Kidney epithelial cell (primary cell): ENCODE measurements around the gene SEPTIN7. TPM values are rescaled to one million over a fixed set of nuclear protein-coding genes. Genes with fewer than 3 reads are reported as not detected.

Source experiments
- DNase-seq: peaks from one replicate; pipeline ENCODE4 v3.0.0-alpha.2; 2010; ENCODE audit warnings: low read depth
- H3K27me3 ChIP-seq: 2 replicates; pipeline ENCODE4 v1.6.0; 2011; ENCODE audit warnings: low read length; ENCODE audit not compliant: control insufficient read depth, insufficient read depth
- H3K36me3 ChIP-seq: 2 replicates; pipeline ENCODE4 v1.5.1; 2011; ENCODE audit warnings: low read length; ENCODE audit not compliant: control insufficient read depth, insufficient read depth
- H3K4me3 ChIP-seq: 2 replicates; pipeline ENCODE4 v1.5.1; 2011; ENCODE audit warnings: low read depth, mild to moderate bottlenecking, control low read depth, low read length
- CTCF ChIP-seq: IDR thresholded peaks from 2 replicates; pipeline ENCODE4 v1.5.1; 2011; ENCODE audit warnings: mild to moderate bottlenecking, moderate library complexity, low read length, control low read depth, inconsistent platforms; ENCODE audit not compliant: insufficient read depth, poor library complexity, severe bottlenecking
- total RNA-seq: library from RNA; depleted of rRNA; stranded (reverse); fragments of >200 nt; gene quantifications from 2 replicates; pipeline ENCODE4 v1.2.3, GENCODE V29; 2015

Gene SEPTIN7
- total RNA-seq, 1 donor from 2014 or later: 175 TPM

- TF ChIP-seq CTCF: no peak
- no peak for DNase-seq
- H3K36me3 ChIP-seq: no peaks in the 10 kb centered on the region
These were observed 19.6 kb upstream of the SEPTIN7 start for GRCh38 chr7:35781200-35781701.

GRCh38 chr7:35781767-35782515, 18.9 kb upstream of the SEPTIN7 start:
- no peak for DNase-seq

More at GRCh38 chr7:35781200-35781701, 19.6 kb upstream of the SEPTIN7 start:
- H3K27me3 ChIP-seq: no peaks in the 10 kb centered on the region
- H3K4me3 ChIP-seq: no peak overlapping the region

GRCh38 chr7:35784332-35784731, 16.5 kb upstream of the SEPTIN7 start:
- no peak overlapping the region for H3K4me3 ChIP-seq
- H3K27me3 ChIP-seq: no peaks in the 10 kb centered on the region
- DNase-seq: no peak
- H3K36me3 ChIP-seq: no peaks in the 10 kb centered on the region
- TF ChIP-seq CTCF: no peak

More at GRCh38 chr7:35781767-35782515, 18.9 kb upstream of the SEPTIN7 start:
- Histone ChIP-seq H3K4me3 (no peak overlapping the region), H3K36me3 (no peaks in the 10 kb centered on the region), H3K27me3 (no peaks in the 10 kb centered on the region)
- no peak for TF ChIP-seq CTCF

DNA sequence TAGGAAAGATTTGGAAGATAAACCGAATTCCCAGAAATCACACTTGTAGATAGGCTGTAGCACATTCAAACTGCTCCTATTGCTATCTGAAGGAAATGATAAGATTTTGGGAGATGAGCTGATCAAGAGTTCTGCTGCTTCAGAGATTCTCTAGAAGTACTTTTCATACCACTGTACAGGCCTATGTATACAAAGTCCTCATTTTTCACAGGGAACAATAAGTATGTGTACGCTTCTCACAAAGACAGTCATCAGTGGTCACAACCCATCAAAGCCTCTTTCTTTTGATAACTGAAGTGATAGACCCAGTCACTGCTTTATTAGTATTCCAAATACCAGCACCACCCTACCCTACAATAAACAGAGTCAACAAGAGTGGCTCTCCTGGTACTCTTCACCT, 15.6 kb upstream of the SEPTIN7 start:
- Histone ChIP-seq H3K36me3 (no peaks in the 10 kb centered on the region), H3K27me3 (no peaks in the 10 kb centered on the region), H3K4me3 (no peak overlapping the region)
- no peak for DNase-seq
- TF ChIP-seq CTCF: no peak

DNA sequence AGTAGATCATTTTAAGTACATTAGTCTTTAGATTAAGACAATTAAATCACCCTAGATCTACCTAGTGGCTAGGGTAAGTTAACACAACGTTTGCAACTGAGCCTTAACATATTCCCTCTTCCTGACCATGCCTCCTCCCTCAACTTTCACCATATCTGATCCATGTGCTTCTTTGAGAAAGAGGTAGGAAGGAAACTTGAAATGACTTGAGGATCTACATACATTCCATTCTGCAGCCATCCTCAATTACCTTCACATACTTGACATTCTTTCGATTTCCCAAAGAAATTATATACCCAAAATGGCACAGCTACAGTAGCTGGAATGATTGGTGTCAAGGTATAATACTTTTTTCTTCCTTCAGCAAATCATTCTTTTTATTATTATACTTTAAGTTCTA, 12.9 kb upstream of the SEPTIN7 start:
- Histone ChIP-seq H3K27me3 (no peaks in the 10 kb centered on the region), H3K4me3 (no peak overlapping the region), H3K36me3 (no peaks in the 10 kb centered on the region)
- no peak for TF ChIP-seq CTCF
- DNase-seq: no peak

DNA sequence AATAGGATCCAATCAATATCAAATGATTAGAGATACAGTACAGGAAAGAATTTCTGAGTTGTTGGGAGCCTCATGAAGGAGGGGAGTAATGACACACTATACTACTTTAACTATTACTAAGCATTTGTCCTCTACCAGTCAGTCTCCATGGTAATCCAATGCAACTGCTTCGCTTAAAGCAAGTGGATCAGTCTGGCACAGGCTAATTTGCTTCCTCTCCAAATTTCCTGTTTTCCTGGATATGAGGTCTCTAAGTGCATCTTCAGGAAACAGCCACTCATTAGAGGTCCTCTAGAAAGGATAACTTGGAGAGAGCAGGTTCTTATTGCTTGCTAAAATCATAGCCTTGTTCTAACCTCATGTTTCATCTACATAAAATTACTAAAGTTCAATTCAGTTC, 8.4 kb upstream of the SEPTIN7 start:
- no peak for DNase-seq
- TF ChIP-seq CTCF: no peak
- H3K36me3 ChIP-seq: no peaks in the 10 kb centered on the region
- no peak overlapping the region for H3K4me3 ChIP-seq
- H3K27me3 ChIP-seq: no peaks in the 10 kb centered on the region
